HG03159 (cell line): ENCODE results near the gene HLA-DPB1.
"Not testable (repeated sequence)": the region's sequence is repeated elsewhere in the genome, so short reads cannot be mapped to it uniquely, and the experiment has no call there.

Experiments
- ATAC-seq: cut with Tn5 transposase; IDR thresholded peaks from one replicate; pipeline ENCODE4 v1.9.1; 2021; ENCODE audit warnings: mild to moderate bottlenecking, moderate library complexity; ENCODE audit not compliant: unreplicated experiment

Gene HLA-DPB1

GRCh38 chr6:33075568-33076405 lies at the start of gene HLA-DPB1:
HLA-DPB1 (plus strand) TSS chr6:33075990; CDS start chr6:33076042, 52 bp downstream.
- ATAC-seq = peak; percentile 74

DNA sequence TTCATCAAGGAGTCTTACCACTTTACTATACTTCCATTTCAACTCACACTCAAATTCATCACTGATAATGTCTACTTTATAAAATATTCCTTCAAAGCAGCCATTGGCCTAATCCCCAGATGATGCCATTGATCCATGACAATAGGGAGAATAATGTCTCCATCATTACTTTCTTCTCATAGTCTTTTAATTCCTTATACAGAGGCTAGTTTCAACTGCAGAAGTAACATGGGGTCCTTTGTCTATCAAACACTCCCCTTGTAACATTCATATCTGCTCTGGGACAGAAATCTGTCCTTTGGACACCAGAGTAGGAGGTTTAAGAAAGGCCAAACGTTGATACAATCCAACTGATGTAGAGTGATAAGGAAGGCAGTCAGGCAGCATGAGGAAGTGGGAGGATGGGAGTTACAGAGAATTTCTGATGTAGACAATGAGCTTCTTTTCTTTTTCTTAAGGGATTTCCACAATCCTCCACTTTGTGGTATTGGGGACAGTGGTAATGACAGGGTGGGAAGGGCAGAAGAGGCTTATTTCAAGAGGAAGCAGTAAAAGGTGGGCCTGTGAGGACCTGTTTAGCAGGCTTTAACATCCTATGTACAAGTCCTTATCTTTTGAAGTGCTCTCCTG lies 47.5 kb upstream of the HLA-DPB1 start:
- no peak for ATAC-seq

- ATAC-seq = peak; percentile 72
Observed at GRCh38 chr6:33029328-33030184, 46.2 kb upstream of the HLA-DPB1 start.

GRCh38 chr6:33030245-33030644 lies 45.5 kb upstream of the HLA-DPB1 start:
- no peak for ATAC-seq

- no peak for ATAC-seq
Observed at GRCh38 chr6:33034554-33034953, 41.2 kb upstream of the HLA-DPB1 start.

DNA sequence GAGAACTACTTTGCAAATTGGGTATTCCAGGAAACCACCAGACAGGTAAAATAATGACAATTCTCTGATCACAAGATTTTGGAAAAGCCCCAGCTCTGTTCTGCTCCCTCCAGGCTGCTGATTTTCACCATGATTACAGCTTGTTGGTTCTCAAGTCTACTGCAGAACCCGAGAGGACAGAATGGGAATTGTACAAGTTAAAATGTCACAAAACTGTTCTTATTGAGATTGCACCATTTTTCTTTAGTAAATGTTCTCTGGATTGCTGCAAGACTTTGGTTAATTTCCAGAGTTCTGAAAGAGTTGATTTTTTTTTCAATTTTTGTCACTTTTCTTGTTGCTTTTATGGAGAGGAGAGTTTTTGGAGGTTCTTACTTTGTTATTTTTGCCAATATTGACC lies 39.3 kb upstream of the HLA-DPB1 start:
- no peak for ATAC-seq

GRCh38 chr6:33040157-33040556 lies 35.6 kb upstream of the HLA-DPB1 start:
- ATAC-seq = no peak

- no peak for ATAC-seq
Observed at GRCh38 chr6:33049323-33050013, 26.3 kb upstream of the HLA-DPB1 start.

- ATAC-seq = no peak
Observed at GRCh38 chr6:33050014-33050810, 25.6 kb upstream of the HLA-DPB1 start.

GRCh38 chr6:33052627-33053026 lies 23.2 kb upstream of the HLA-DPB1 start:
- no peak for ATAC-seq

DNA sequence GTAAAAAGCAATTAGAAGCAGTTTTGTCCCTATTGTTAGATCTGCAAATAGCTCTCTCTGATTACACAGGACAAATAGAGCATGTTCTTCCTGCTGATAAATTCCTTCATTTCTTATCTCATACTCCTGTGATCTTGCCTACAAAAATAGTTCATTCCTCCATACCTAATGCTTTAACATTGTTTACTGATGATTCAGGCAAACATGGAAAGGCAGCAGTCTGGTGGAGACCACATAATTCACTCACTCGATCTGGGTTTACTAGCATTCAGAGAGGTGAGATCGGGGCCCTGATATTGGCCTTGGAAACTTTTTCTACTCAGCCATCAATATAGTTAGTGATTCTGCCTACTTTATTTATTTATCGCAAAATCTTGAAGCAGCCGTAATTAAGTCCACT lies 22.6 kb upstream of the HLA-DPB1 start:
- no peak for ATAC-seq

- ATAC-seq = no peak
Observed at GRCh38 chr6:33057222-33058150, 18.3 kb upstream of the HLA-DPB1 start.

DNA sequence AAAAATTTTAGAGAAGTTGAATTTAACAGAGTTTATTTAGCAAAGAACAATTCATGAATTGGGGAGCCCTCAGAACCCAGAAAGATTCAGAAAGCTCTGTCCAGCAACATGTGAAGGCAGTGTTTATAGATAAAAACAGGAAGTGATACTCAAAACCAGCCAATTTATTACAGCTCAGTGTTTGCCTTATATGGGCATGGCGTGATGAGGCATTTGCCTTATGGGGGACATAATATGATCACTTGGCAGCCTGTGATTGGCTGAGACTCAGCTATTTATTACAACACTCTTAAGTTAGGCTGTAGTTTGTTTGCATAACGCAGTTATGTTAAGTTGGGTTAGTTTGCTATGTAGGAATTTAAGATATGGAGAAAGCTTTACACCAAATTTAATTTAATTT lies 13.8 kb upstream of the HLA-DPB1 start:
- no peak for ATAC-seq

DNA sequence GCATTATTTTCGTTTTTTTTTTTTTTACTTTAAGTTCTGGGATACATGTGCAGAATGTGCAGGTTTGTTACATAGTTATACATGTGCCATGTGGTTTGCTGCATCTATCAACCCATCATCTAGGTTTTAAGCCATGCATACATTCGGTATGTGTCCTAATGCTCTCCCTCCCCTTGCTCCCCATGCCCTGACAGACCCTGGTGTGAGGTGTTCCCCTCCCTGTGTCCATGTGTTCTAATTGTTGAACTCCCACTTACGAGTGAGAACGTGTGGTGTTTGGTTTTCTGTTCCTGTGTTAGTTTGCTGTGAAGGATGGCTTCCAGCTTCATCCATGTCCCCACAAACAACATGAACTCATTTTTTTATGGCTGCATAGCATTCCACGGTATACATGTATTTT lies 12.4 kb upstream of the HLA-DPB1 start:
- ATAC-seq = not testable (repeated sequence)

DNA sequence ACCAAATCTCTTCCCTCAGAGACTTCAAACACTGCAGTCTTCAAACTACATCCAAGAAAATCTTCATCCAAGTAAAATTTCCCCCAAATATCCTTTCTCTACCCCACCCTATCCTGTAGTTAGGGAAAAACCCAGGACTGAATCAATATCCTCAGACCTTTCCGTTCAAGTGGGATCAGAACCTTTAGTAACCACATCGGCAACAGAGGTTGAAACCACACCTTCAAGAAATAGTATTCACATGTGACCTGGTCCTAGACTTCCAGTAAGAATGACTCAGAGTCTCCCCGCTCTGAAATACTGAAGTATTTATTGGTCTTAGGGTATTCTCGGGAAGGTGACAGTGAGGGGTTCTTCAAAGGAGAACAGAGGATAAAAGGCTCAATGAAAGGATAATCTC lies 11.1 kb upstream of the HLA-DPB1 start:
- no peak for ATAC-seq

- ATAC-seq = no peak
Observed at GRCh38 chr6:33065312-33065711, 10.5 kb upstream of the HLA-DPB1 start.

DNA sequence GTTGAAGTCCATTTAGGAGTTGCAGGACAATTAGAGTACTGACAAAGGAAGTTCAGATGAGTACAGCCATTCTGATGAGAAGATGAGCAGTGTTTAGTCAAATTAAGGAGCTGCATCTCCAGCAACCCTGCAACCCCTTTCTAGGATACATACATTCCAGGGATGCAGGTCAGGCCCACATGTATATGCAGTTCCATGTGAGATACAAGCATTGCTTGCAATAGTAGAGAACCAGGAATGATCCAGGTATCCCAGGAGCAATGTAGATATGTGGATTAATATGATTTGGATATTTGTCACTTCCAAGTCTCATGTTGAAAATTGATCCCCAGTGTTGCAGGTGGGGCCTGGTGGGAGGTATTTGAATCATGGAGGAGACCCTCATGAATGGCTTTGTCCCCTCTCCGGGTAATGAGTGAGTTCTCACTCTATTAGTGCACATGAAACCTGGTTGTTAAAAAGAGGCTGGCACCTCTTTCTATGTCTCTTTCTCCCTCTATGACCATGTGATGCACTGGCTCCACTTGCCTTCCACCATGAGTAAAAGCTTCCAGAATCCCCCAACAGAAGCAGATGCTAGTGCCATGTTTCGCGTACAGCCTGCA lies 8.8 kb upstream of the HLA-DPB1 start:
- no peak for ATAC-seq

GRCh38 chr6:33069021-33069738 lies 6.6 kb upstream of the HLA-DPB1 start:
- ATAC-seq = no peak
